GM23338 (cell line): ENCODE measurements around the gene RUNX3. TPM values are rescaled to one million over a fixed set of nuclear protein-coding genes. Genes with fewer than 3 reads are reported as not detected.

Source experiments
- ATAC-seq: fragments of 200-7000 bp; cut with Tn5 transposase; 3 replicates; pipeline ENCODE4 v1.9.1; 2020
- DNase-seq: peaks from one replicate; pipeline ENCODE4 v3.0.0-alpha.2; 2015; ENCODE audit warnings: low spot score
- H2AFZ ChIP-seq: fragments of 200-600 bp; sonication (generic); 2 replicates; pipeline ENCODE4 v1.8.0; 2016; ENCODE audit warnings: antibody characterized with exemption, mild to moderate bottlenecking, moderate library complexity
- H3F3A ChIP-seq: fragments of 200-600 bp; sonication (generic); replicated peaks from 2 replicates; pipeline ENCODE4 v1.8.0; 2017; ENCODE audit warnings: antibody characterized with exemption, mixed run types, low read depth
- H3K27ac ChIP-seq: fragments of 200-600 bp; sonication (generic); 2 replicates; pipeline ENCODE4 v1.6.1; 2016; ENCODE audit warnings: low read depth
- H3K27me3 ChIP-seq: fragments of 200-600 bp; sonication (generic); 2 replicates; pipeline ENCODE4 v1.8.0; 2016; ENCODE audit warnings: mild to moderate bottlenecking, mixed run types, moderate library complexity; ENCODE audit not compliant: insufficient read depth
- H3K36me3 ChIP-seq: fragments of 200-600 bp; sonication (generic); 2 replicates; pipeline ENCODE4 v1.8.0; 2016; ENCODE audit warnings: mild to moderate bottlenecking; ENCODE audit not compliant: insufficient read depth
- H3K4me1 ChIP-seq: fragments of 200-600 bp; sonication (generic); 2 replicates; pipeline ENCODE4 v1.8.0; 2016; ENCODE audit warnings: mild to moderate bottlenecking, moderate library complexity; ENCODE audit not compliant: insufficient read depth
- H3K4me2 ChIP-seq: fragments of 200-600 bp; sonication (generic); 2 replicates; pipeline ENCODE4 v1.7.1; 2017; ENCODE audit warnings: mixed run types
- H3K4me3 ChIP-seq: fragments of 200-600 bp; sonication (generic); 2 replicates; pipeline ENCODE4 v1.6.1; 2016; ENCODE audit warnings: mixed run types
- H3K79me2 ChIP-seq: fragments of 200-600 bp; sonication (generic); replicated peaks from 2 replicates; pipeline ENCODE4 v1.8.0; 2017; ENCODE audit warnings: mild to moderate bottlenecking; ENCODE audit not compliant: insufficient read depth
- H3K9me2 ChIP-seq: fragments of 200-600 bp; sonication (generic); 2 replicates; pipeline ENCODE4 v1.8.0; 2017; ENCODE audit not compliant: insufficient read depth
- H4K20me1 ChIP-seq: fragments of 200-600 bp; sonication (generic); replicated peaks from 2 replicates; pipeline ENCODE4 v1.8.0; 2017; ENCODE audit warnings: mild to moderate bottlenecking; ENCODE audit not compliant: insufficient read depth
- H3K27ac Mint-ChIP-seq: 2 replicates; pipeline ENCODE4 v1.8.0; 2020; ENCODE audit warnings: inconsistent platforms, mild to moderate bottlenecking, moderate library complexity, mixed read lengths
- H3K27me3 Mint-ChIP-seq: 3 replicates; pipeline ENCODE4 v1.8.0; 2022; ENCODE audit warnings: low read depth, mild to moderate bottlenecking, moderate library complexity, mixed read lengths, inconsistent platforms; ENCODE audit not compliant: insufficient read depth, poor library complexity
- H3K36me3 Mint-ChIP-seq: 3 replicates; pipeline ENCODE4 v1.8.0; 2021; ENCODE audit warnings: low read depth, mild to moderate bottlenecking, inconsistent platforms, moderate library complexity, mixed read lengths
- H3K4me1 Mint-ChIP-seq: 3 replicates; pipeline ENCODE4 v1.8.0; 2020; ENCODE audit warnings: mild to moderate bottlenecking, inconsistent platforms, mixed read lengths
- H3K4me3 Mint-ChIP-seq: 3 replicates; pipeline ENCODE4 v1.8.0; 2021; ENCODE audit warnings: moderate library complexity, mild to moderate bottlenecking, inconsistent platforms, mixed read lengths
- H3K9me3 Mint-ChIP-seq: 3 replicates; pipeline ENCODE4 v1.8.0; 2020; ENCODE audit warnings: moderate library complexity, mild to moderate bottlenecking, inconsistent platforms, mixed read lengths
- CREB1 ChIP-seq: fragments of 250-450 bp; sonication (Bioruptor Pico); IDR thresholded peaks from 2 replicates; pipeline ENCODE4 v1.5.0; 2020; ENCODE audit warnings: low read depth, mild to moderate bottlenecking, moderate library complexity
- CTCF ChIP-seq, 2 experiments: fragments of 200-600 bp in 1 of 2; sonication (generic) in 1 of 2; conservative IDR thresholded peaks; 2 replicates each; pipeline versions ENCODE4 v1.5.1 to v1.6.1; 2016 to 2017; ENCODE audit warnings: antibody characterized with exemption in 2 of 2, low read depth in 2 of 2, mild to moderate bottlenecking in 2 of 2, moderate library complexity in 1 of 2
- ETS1 ChIP-seq: IDR thresholded peaks from 2 replicates; pipeline ENCODE4 v1.6.1; 2016; ENCODE audit warnings: antibody characterized with exemption
- EZH2 ChIP-seq: fragments of 200-600 bp; sonication (generic); IDR thresholded peaks from one replicate; pipeline ENCODE4 v1.8.0; 2017; ENCODE audit warnings: antibody characterized with exemption, mild to moderate bottlenecking, low read depth; ENCODE audit not compliant: unreplicated experiment
- EZH2phosphoT487 ChIP-seq: fragments of 200-600 bp; sonication (generic); IDR thresholded peaks from one replicate; pipeline ENCODE4 v1.8.1; 2018; ENCODE audit warnings: antibody characterized with exemption; ENCODE audit not compliant: unreplicated experiment
- JUNB ChIP-seq: IDR thresholded peaks from one replicate; pipeline ENCODE4 v1.6.1; 2016; ENCODE audit warnings: antibody characterized with exemption; ENCODE audit not compliant: unreplicated experiment
- NANOG ChIP-seq: IDR thresholded peaks from 2 replicates; pipeline ENCODE4 v1.6.1; 2016; ENCODE audit warnings: antibody characterized with exemption, borderline replicate concordance
- POLR2AphosphoS5 ChIP-seq: IDR thresholded peaks from 2 replicates; pipeline ENCODE4 v1.6.1; 2016; ENCODE audit warnings: antibody characterized with exemption, low read depth
- STAT1 ChIP-seq: IDR thresholded peaks from one replicate; pipeline ENCODE4 v1.6.1; 2016; ENCODE audit warnings: antibody characterized with exemption; ENCODE audit not compliant: unreplicated experiment
- ZNF114 ChIP-seq: fragments of 250-450 bp; sonication (Bioruptor Pico); IDR thresholded peaks from 2 replicates; pipeline ENCODE4 v1.5.0; 2020; ENCODE audit warnings: mild to moderate bottlenecking, moderate library complexity
- ZNF331 ChIP-seq: fragments of 250-450 bp; sonication (Bioruptor Pico); IDR thresholded peaks from 2 replicates; pipeline ENCODE4 v1.5.0; 2020; ENCODE audit warnings: low read depth, mild to moderate bottlenecking, moderate library complexity
- polyA plus RNA-seq: library from polyadenylated mRNA; unstranded; fragments of >200 nt; fragmentation: Nextera tagmentation; extraction: Ambion mirVana; gene quantifications from 2 replicates; pipeline ENCODE4 v1.2.1, GENCODE V29; 2016
- total RNA-seq: library from RNA; depleted of rRNA; stranded (reverse); fragments of >200 nt; shearing (Covaris generic); gene quantifications from 2 replicates; pipeline ENCODE4 v1.2.3, GENCODE V29; 2014
- TF ChIP-seq, protein P1 (sequence below): IDR thresholded peaks from one replicate; pipeline ENCODE4 v1.6.1; 2018; ENCODE audit warnings: antibody characterized with exemption; ENCODE audit not compliant: unreplicated experiment
- TF ChIP-seq, protein P2 (sequence below): fragments of 250-450 bp; sonication (Bioruptor Pico); IDR thresholded peaks from 2 replicates; pipeline ENCODE4 v1.5.0; 2020; ENCODE audit warnings: mild to moderate bottlenecking, moderate library complexity

Gene RUNX3
- total and polyA plus RNA-seq, 2 experiments from 2014 or later: 0.23 to 0.73 TPM

GRCh38 chr1:24931468-24932231, 1.6 kb upstream of the RUNX3 start:
- TF ChIP-seq, protein P1, sequence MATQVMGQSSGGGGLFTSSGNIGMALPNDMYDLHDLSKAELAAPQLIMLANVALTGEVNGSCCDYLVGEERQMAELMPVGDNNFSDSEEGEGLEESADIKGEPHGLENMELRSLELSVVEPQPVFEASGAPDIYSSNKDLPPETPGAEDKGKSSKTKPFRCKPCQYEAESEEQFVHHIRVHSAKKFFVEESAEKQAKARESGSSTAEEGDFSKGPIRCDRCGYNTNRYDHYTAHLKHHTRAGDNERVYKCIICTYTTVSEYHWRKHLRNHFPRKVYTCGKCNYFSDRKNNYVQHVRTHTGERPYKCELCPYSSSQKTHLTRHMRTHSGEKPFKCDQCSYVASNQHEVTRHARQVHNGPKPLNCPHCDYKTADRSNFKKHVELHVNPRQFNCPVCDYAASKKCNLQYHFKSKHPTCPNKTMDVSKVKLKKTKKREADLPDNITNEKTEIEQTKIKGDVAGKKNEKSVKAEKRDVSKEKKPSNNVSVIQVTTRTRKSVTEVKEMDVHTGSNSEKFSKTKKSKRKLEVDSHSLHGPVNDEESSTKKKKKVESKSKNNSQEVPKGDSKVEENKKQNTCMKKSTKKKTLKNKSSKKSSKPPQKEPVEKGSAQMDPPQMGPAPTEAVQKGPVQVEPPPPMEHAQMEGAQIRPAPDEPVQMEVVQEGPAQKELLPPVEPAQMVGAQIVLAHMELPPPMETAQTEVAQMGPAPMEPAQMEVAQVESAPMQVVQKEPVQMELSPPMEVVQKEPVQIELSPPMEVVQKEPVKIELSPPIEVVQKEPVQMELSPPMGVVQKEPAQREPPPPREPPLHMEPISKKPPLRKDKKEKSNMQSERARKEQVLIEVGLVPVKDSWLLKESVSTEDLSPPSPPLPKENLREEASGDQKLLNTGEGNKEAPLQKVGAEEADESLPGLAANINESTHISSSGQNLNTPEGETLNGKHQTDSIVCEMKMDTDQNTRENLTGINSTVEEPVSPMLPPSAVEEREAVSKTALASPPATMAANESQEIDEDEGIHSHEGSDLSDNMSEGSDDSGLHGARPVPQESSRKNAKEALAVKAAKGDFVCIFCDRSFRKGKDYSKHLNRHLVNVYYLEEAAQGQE: no peak
- TF ChIP-seq EZH2 (peak; percentile 62), ETS1 (no peak), ZNF114 (CRISPR knock-in tag) (no peak), EZH2phosphoT487 (peak; percentile 68), ZNF331 (CRISPR knock-in tag) (no peak), CTCF (conservative IDR thresholded peaks at IDR 0.05; ENCODE audit: low read depth in 2 of 2) (no peak), CREB1 (CRISPR knock-in tag) (no peak), NANOG (no peak), POLR2AphosphoS5 (no peak), STAT1 (no peak), JUNB (no peak)
- TF ChIP-seq, protein P2, sequence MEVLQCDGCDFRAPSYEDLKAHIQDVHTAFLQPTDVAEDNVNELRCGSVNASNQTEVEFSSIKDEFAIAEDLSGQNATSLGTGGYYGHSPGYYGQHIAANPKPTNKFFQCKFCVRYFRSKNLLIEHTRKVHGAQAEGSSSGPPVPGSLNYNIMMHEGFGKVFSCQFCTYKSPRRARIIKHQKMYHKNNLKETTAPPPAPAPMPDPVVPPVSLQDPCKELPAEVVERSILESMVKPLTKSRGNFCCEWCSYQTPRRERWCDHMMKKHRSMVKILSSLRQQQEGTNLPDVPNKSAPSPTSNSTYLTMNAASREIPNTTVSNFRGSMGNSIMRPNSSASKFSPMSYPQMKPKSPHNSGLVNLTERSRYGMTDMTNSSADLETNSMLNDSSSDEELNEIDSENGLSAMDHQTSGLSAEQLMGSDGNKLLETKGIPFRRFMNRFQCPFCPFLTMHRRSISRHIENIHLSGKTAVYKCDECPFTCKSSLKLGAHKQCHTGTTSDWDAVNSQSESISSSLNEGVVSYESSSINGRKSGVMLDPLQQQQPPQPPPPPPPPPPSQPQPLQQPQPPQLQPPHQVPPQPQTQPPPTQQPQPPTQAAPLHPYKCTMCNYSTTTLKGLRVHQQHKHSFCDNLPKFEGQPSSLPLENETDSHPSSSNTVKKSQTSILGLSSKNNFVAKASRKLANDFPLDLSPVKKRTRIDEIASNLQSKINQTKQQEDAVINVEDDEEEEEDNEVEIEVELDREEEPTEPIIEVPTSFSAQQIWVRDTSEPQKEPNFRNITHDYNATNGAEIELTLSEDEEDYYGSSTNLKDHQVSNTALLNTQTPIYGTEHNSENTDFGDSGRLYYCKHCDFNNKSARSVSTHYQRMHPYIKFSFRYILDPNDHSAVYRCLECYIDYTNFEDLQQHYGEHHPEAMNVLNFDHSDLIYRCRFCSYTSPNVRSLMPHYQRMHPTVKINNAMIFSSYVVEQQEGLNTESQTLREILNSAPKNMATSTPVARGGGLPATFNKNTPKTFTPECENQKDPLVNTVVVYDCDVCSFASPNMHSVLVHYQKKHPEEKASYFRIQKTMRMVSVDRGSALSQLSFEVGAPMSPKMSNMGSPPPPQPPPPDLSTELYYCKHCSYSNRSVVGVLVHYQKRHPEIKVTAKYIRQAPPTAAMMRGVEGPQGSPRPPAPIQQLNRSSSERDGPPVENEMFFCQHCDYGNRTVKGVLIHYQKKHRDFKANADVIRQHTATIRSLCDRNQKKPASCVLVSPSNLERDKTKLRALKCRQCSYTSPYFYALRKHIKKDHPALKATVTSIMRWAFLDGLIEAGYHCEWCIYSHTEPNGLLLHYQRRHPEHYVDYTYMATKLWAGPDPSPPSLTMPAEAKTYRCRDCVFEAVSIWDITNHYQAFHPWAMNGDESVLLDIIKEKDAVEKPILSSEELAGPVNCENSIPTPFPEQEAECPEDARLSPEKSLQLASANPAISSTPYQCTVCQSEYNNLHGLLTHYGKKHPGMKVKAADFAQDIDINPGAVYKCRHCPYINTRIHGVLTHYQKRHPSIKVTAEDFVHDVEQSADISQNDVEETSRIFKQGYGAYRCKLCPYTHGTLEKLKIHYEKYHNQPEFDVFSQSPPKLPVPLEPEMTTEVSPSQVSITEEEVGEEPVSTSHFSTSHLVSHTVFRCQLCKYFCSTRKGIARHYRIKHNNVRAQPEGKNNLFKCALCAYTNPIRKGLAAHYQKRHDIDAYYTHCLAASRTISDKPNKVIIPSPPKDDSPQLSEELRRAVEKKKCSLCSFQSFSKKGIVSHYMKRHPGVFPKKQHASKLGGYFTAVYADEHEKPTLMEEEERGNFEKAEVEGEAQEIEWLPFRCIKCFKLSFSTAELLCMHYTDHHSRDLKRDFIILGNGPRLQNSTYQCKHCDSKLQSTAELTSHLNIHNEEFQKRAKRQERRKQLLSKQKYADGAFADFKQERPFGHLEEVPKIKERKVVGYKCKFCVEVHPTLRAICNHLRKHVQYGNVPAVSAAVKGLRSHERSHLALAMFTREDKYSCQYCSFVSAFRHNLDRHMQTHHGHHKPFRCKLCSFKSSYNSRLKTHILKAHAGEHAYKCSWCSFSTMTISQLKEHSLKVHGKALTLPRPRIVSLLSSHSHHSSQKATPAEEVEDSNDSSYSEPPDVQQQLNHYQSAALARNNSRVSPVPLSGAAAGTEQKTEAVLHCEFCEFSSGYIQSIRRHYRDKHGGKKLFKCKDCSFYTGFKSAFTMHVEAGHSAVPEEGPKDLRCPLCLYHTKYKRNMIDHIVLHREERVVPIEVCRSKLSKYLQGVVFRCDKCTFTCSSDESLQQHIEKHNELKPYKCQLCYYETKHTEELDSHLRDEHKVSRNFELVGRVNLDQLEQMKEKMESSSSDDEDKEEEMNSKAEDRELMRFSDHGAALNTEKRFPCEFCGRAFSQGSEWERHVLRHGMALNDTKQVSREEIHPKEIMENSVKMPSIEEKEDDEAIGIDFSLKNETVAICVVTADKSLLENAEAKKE (CRISPR knock-in tag): no peak
- no peak overlapping the region for H3K27ac Mint-ChIP-seq
- peak overlapping the region; percentile 99 for H2AFZ ChIP-seq
- no peaks in the 10 kb centered on the region for H3K36me3 ChIP-seq
- peaks cover 20% of the 10 kb centered on the region; the same call in 1 of the 2 replicates for H3F3A ChIP-seq
- ATAC-seq (peak; percentile 0; the same call in 2 of the 3 replicates), DNase-seq (peak; percentile 66)
- peaks cover 56% of the 10 kb centered on the region for H3K4me1 Mint-ChIP-seq
- peaks cover 60% of the 10 kb centered on the region for H3K4me1 ChIP-seq
- H3K4me3 Mint-ChIP-seq: peak overlapping the region; percentile 65
- no peaks in the 10 kb centered on the region for H3K36me3 Mint-ChIP-seq
- peak overlapping the region; percentile 84 for H3K4me2 ChIP-seq
- peaks cover 7% of the 10 kb centered on the region; the same call in 1 of the 3 replicates for H3K9me3 Mint-ChIP-seq
- H3K9me2 ChIP-seq: no peaks in the 10 kb centered on the region
- no peaks in the 10 kb centered on the region for H3K79me2 ChIP-seq
- H3K27me3 ChIP-seq: peaks cover 95% of the 10 kb centered on the region
- no peak overlapping the region for H3K27ac ChIP-seq
- peak overlapping the region; percentile 61 for H3K4me3 ChIP-seq
- H4K20me1 ChIP-seq: no peaks in the 10 kb centered on the region
- H3K27me3 Mint-ChIP-seq: peaks cover 84% of the 10 kb centered on the region
